HG03342 (cell line): ENCODE data around the gene MAGEB3.

Experiments
- ATAC-seq: cut with Tn5 transposase; IDR thresholded peaks from one replicate; pipeline ENCODE4 v1.9.1; 2021; ENCODE audit warnings: mild to moderate bottlenecking, moderate library complexity; ENCODE audit not compliant: unreplicated experiment

Gene MAGEB3

DNA sequence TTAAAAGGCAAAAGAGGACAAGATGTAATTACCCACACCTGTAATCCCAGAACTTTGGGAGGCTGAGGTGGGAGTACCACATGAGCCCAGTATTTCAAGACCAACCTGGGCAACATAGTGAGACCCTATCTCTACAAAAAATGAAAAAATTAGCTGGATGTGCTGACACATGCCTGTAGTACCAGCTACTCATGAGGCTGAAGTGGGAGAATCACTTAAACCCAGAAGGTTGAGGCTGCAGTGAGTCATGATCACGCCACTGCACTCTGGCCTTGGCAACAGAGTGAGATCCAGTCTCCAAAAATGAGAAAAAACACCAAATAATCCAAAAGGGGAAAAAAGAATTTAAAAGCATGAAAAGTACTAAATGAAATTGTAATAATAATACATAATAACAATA lies 47.9 kb downstream of the MAGEB3 start:
- no peak for ATAC-seq

DNA sequence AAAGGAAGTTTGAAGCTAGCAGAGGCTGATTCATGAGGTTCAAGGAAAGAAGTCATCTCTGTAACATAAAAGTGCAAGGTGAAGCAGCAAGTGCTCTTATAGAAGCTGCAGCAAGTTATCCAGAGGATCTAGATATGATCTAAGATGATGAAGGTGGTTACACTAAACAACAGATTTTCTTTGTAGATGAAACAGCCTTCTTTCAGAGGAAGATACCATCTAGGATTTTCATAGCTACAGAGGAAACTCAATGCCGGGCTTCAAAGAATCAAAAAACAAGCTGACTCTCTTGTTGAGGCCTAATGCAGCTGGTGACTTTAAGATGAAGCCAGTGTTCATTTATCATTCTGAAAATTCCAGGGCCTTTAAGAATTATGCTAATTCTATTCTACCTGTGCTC lies 50.0 kb downstream of the MAGEB3 start:
- no peak for ATAC-seq

DNA sequence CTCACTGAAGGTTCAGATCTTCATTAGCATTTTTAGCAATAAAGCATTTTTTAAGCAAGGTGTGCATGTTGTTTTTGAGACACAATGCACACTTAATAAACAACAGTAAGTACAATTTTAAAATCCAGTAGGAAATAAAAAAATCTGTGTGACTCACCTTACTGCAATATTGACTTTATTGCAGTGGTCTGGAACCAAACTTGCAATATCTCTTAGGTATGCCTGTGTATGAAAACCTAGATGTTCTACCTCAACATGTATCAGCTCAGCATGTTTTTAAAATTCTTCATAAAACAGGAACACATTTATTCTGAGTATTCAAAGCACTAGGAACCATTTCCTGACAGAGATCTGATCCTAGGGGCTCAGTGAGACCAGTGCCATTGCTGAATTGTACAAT lies 52.1 kb downstream of the MAGEB3 start:
- ATAC-seq = no peak

DNA sequence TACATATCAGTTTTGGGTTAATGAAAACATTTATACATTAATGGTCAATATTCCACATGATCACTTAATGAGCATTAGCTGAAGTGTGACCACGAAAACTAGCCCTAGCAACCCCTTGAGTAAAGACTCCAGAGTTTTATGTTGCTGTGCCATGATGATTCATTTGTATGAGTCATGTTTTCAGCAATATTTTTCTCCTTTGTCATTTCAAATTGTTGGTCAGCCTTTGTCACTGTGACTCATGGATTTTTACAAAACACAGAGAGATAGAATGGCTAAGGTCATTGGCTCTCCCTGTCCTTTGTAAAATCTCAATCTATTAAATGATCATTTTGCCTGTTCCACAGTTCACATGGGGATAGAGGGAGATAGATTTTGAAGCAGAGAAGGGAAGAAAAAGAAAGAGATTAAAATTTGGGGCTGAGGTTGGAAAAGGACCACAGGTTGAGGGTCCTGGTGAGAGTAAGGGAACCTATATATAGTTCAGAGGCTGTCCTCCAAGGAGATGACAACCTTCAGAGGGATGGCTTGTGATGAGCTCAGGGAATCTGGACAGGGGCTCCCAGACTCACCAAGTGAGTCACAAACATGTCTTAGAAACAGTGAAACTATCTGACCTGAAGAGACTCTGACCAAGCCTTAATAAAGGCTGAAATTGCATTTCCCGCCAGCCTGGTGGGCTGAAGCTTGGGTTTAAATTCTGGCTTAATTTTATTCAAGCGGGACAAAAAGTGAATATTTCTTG lies 53.2 kb downstream of the MAGEB3 start:
- peak; percentile 54 for ATAC-seq
